Vagina (tissue), 2 donors: Measurements from ENCODE around the gene ZNF322.
"Not testable (repeated sequence)": the region's sequence is repeated elsewhere in the genome, so short reads cannot be mapped to it uniquely, and the experiment has no call there.

Source experiments
- POLR2A ChIP-seq, 2 donors: fragments of 450-650 bp; IDR thresholded peaks; one replicate each; pipeline ENCODE4 v1.6.1; 2017; ENCODE audit warnings: antibody characterized with exemption in 2 of 2, mild to moderate bottlenecking in 2 of 2, moderate library complexity in 2 of 2
- TF ChIP-seq, protein P1 (sequence below), 3 experiments: fragments of 450-650 bp in 2 of 3; fragments of 200-600 bp in 1 of 3; sonication (generic) in 1 of 3; IDR thresholded peaks; one replicate each; pipeline ENCODE4 v1.5.1; 2017 to 2019; ENCODE audit warnings: antibody characterized with exemption in 3 of 3, mild to moderate bottlenecking in 2 of 3, moderate library complexity in 2 of 3

DNA sequence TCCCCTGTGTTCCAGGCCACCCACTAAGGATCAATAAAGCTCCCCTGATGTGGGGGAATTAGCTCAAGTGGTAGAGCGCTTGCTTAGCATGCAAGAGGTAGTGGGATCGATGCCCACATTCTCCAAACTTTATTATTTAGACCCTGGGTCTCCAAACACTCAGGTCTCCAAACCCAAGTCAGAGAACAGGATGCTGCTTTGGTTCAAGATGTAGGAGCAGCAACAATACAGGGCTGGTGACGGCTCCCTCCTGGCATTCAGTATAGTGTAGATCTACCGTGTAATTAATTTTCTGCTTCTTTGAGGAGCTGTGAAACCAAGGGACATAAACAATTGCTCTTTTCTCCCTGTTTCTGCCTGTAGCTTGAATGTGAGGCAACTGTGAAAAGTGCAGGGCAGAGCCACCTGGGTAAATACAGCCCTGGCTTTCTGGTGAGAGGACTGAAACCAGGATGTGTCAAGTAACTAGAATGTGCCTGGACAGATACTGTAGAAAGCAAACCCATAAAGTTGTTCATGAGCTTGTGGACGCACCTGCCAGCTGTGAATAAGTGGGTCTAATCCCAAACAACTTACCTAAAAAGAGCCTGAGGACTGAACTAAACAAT lies 23.0 kb upstream of the ZNF322 start:
- TF ChIP-seq, protein P1, sequence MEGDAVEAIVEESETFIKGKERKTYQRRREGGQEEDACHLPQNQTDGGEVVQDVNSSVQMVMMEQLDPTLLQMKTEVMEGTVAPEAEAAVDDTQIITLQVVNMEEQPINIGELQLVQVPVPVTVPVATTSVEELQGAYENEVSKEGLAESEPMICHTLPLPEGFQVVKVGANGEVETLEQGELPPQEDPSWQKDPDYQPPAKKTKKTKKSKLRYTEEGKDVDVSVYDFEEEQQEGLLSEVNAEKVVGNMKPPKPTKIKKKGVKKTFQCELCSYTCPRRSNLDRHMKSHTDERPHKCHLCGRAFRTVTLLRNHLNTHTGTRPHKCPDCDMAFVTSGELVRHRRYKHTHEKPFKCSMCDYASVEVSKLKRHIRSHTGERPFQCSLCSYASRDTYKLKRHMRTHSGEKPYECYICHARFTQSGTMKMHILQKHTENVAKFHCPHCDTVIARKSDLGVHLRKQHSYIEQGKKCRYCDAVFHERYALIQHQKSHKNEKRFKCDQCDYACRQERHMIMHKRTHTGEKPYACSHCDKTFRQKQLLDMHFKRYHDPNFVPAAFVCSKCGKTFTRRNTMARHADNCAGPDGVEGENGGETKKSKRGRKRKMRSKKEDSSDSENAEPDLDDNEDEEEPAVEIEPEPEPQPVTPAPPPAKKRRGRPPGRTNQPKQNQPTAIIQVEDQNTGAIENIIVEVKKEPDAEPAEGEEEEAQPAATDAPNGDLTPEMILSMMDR (IDR thresholded peaks at IDR 0.05) = not testable (repeated sequence)
- TF ChIP-seq POLR2A (IDR thresholded peaks at IDR 0.05) = not testable (repeated sequence)
